IMR-90 (cell line): ENCODE data around the gene RAB2B. TPM values are rescaled to one million over a fixed set of nuclear protein-coding genes. Genes with fewer than 3 reads are reported as not detected.

ENCODE experiments used
- ATAC-seq: fragments of 200-7000 bp; cut with Tn5 transposase; 2 replicates; pipeline ENCODE4 v1.9.1; 2020; ENCODE audit warnings: low read depth, mild to moderate bottlenecking, moderate library complexity
- BruUV-seq: library from RNA; stranded (reverse); fragments of 400-500 nt; replicated peaks from 2 replicates; lab custom pipeline; 2021; lab: Mats Ljungman, UMichigan
- CTCF ChIA-PET: fragments of 300-600 bp; formaldehyde crosslinking; extraction: SDS; loops from one replicate; lab custom pipeline; 2021; ENCODE audit warnings: antibody characterized with exemption; lab: Yijun Ruan, JAX
- POLR2A ChIA-PET: fragments of 300-600 bp; sonication (Branson Sonifier 250); formaldehyde crosslinking; loops from one replicate; lab custom pipeline; 2022; ENCODE audit warnings: antibody characterized with exemption; ENCODE audit not compliant: unreplicated experiment; lab: Charles Lee
- DNase-seq: peaks from one replicate; pipeline ENCODE4 v3.0.0; 2013
- H2AFZ ChIP-seq: replicated peaks from 2 replicates; pipeline ENCODE3; 2013; ENCODE audit warnings: low read length, mild to moderate bottlenecking; ENCODE audit not compliant: poor library complexity
- H2AK5ac ChIP-seq: 2 replicates; pipeline ENCODE4 v1.6.1; 2013; ENCODE audit warnings: low read depth, low read length, inconsistent platforms
- H2AK9ac ChIP-seq: replicated peaks from 2 replicates; pipeline ENCODE3; 2013; ENCODE audit warnings: mild to moderate bottlenecking, low read depth, low read length, moderate library complexity; ENCODE audit not compliant: poor library complexity
- H2BK120ac ChIP-seq: 2 replicates; pipeline ENCODE4 v1.6.1; 2013; ENCODE audit warnings: low read depth, low read length, inconsistent platforms
- H2BK15ac ChIP-seq: 3 replicates; pipeline ENCODE4 v1.6.1; 2013; ENCODE audit warnings: low read depth, low read length, inconsistent platforms
- H2BK20ac ChIP-seq: 2 replicates; pipeline ENCODE4 v1.6.1; 2013; ENCODE audit warnings: low read depth, mild to moderate bottlenecking, inconsistent platforms, low read length, moderate library complexity
- H2BK5ac ChIP-seq: 2 replicates; pipeline ENCODE4 v1.6.1; 2013; ENCODE audit warnings: mild to moderate bottlenecking, low read depth, low read length, inconsistent platforms; ENCODE audit not compliant: poor library complexity, severe bottlenecking
- H3K14ac ChIP-seq: replicated peaks from 2 replicates; pipeline ENCODE4 v1.6.1; 2013; ENCODE audit warnings: low read depth, low read length, inconsistent platforms
- H3K18ac ChIP-seq: 2 replicates; pipeline ENCODE4 v1.6.1; 2013; ENCODE audit warnings: low read depth, low read length, control low read depth
- H3K23ac ChIP-seq: 2 replicates; pipeline ENCODE4 v1.6.1; 2013; ENCODE audit warnings: low read depth, low read length, inconsistent platforms
- H3K27ac ChIP-seq: 2 replicates; pipeline ENCODE4 v1.5.1; 2013; ENCODE audit warnings: mild to moderate bottlenecking, control low read depth, low read length; ENCODE audit not compliant: insufficient read depth
- H3K27me3 ChIP-seq: 2 replicates; pipeline ENCODE4 v1.6.1; 2013; ENCODE audit warnings: low read length; ENCODE audit not compliant: control insufficient read depth, insufficient read depth
- H3K36me3 ChIP-seq: 2 replicates; pipeline ENCODE4 v1.6.1; 2013; ENCODE audit warnings: low read length, mixed read lengths; ENCODE audit not compliant: control insufficient read depth, insufficient read depth
- H3K4ac ChIP-seq: 2 replicates; pipeline ENCODE4 v1.6.1; 2013; ENCODE audit warnings: low read depth, low read length, inconsistent platforms
- H3K4me1 ChIP-seq: 2 replicates; pipeline ENCODE4 v1.6.1; 2013; ENCODE audit warnings: low read length, mixed read lengths; ENCODE audit not compliant: control insufficient read depth, insufficient read depth
- H3K4me2 ChIP-seq: 2 replicates; pipeline ENCODE4 v1.6.1; 2013; ENCODE audit warnings: low read depth, mild to moderate bottlenecking, control low read depth, low read length, moderate library complexity
- H3K4me3 ChIP-seq: 2 replicates; pipeline ENCODE4 v1.5.1; 2013; ENCODE audit warnings: low read depth, mild to moderate bottlenecking, control low read depth, low read length, moderate library complexity; ENCODE audit not compliant: insufficient read depth
- H3K56ac ChIP-seq: 2 replicates; pipeline ENCODE4 v1.6.1; 2013; ENCODE audit warnings: low read length, inconsistent platforms; ENCODE audit not compliant: insufficient read depth; ENCODE audit errors: extremely low read depth
- H3K79me1 ChIP-seq, 2 experiments: 2 replicates each; pipeline ENCODE4 v1.6.1; 2013; ENCODE audit warnings: low read length in 2 of 2, inconsistent platforms in 1 of 2, low read depth in 1 of 2
- H3K9ac ChIP-seq: 2 replicates; pipeline ENCODE4 v1.6.1; 2013; ENCODE audit warnings: low read depth, low read length, control low read depth
- H3K9me1 ChIP-seq: 2 replicates; pipeline ENCODE4 v1.6.1; 2013; ENCODE audit warnings: low read length, inconsistent platforms; ENCODE audit not compliant: insufficient read depth
- H3K9me3 ChIP-seq: 2 replicates; pipeline ENCODE4 v1.6.1; 2013; ENCODE audit warnings: low read length; ENCODE audit not compliant: control insufficient read depth, insufficient read depth
- H4K20me1 ChIP-seq: 2 replicates; pipeline ENCODE4 v1.6.1; 2013; ENCODE audit warnings: low read length, inconsistent platforms; ENCODE audit not compliant: insufficient read depth
- H4K5ac ChIP-seq: 2 replicates; pipeline ENCODE4 v1.6.1; 2013; ENCODE audit warnings: mild to moderate bottlenecking, low read depth, low read length, control low read depth
- H4K8ac ChIP-seq, 2 experiments: 2 replicates each; pipeline ENCODE4 v1.6.1; 2013; ENCODE audit warnings: low read depth in 2 of 2, low read length in 2 of 2, control low read depth in 1 of 2, inconsistent platforms in 1 of 2
- H4K91ac ChIP-seq: 2 replicates; pipeline ENCODE4 v1.6.1; 2013; ENCODE audit warnings: low read depth, low read length, inconsistent platforms; ENCODE audit not compliant: insufficient read depth
- CEBPB ChIP-seq: IDR thresholded peaks from 2 replicates; pipeline ENCODE4 v1.6.1; 2012; ENCODE audit warnings: low read depth, low read length, improper control_type of control experiment
- CHD1 ChIP-seq: IDR thresholded peaks from 2 replicates; pipeline ENCODE4 v1.6.1; 2012; ENCODE audit warnings: low read depth, low read length, improper control_type of control experiment
- FOS ChIP-seq: fragments of 150-350 bp; IDR thresholded peaks from 2 replicates; pipeline ENCODE4 v1.6.1; 2016; ENCODE audit warnings: low read depth, low read length
- MAFK ChIP-seq: IDR thresholded peaks from 2 replicates; pipeline ENCODE4 v1.6.1; 2012; ENCODE audit warnings: low read depth, low read length, improper control_type of control experiment
- MAZ ChIP-seq: IDR thresholded peaks from 2 replicates; pipeline ENCODE4 v1.6.1; 2012; ENCODE audit warnings: low read depth, mild to moderate bottlenecking, low read length, improper control_type of control experiment, moderate library complexity, borderline replicate concordance
- MXI1 ChIP-seq: IDR thresholded peaks from 2 replicates; pipeline ENCODE4 v1.6.1; 2012; ENCODE audit warnings: low read depth, mild to moderate bottlenecking, low read length, moderate library complexity, borderline replicate concordance
- NFE2L2 ChIP-seq: fragments of 150-350 bp; IDR thresholded peaks from 2 replicates; pipeline ENCODE4 v1.6.1; 2016; ENCODE audit warnings: low read depth, mild to moderate bottlenecking, low read length
- POLR2A ChIP-seq: IDR thresholded peaks from 2 replicates; pipeline ENCODE4 v1.6.1; 2012; ENCODE audit warnings: mild to moderate bottlenecking, low read depth, low read length
- RAD21 ChIP-seq: IDR thresholded peaks from 2 replicates; pipeline ENCODE4 v1.6.1; 2012; ENCODE audit warnings: low read length, improper control_type of control experiment
- RFX5 ChIP-seq: IDR thresholded peaks from 2 replicates; pipeline ENCODE4 v1.8.0; 2012; ENCODE audit warnings: low read depth, mild to moderate bottlenecking, low read length, moderate library complexity
- SMC3 ChIP-seq: fragments of 150-350 bp; IDR thresholded peaks from 2 replicates; pipeline ENCODE4 v1.6.1; 2016; ENCODE audit warnings: low read depth, mild to moderate bottlenecking, antibody characterized with exemption, low read length, moderate library complexity
- WGBS, 2 experiments: methylation state at CpG; one replicate each; pipeline versions ENCODE4 v1.1.5 to v1.1.7; 2013; ENCODE audit warnings: missing lambda C conversion rate in 2 of 2; ENCODE audit not compliant: insufficient read length in 1 of 2; ENCODE audit errors: extremely low coverage in 2 of 2; 5-methylcytosine and 5-hydroxymethylcytosine counted together
- dilution Hi-C: fragments of 300-500 bp; cut with HindIII; formaldehyde crosslinking; loops from one replicate; pipeline ENCODE4 v1.14.3; 2018; ENCODE audit warnings: low sequenced_read_pairs; ENCODE audit not compliant: unreplicated experiment
- in situ Hi-C: fragments of 300-500 bp; cut with MboI; formaldehyde crosslinking; loops from 3 replicates; pipeline ENCODE4 v1.14.3; 2019; ENCODE audit warnings: low sequenced_read_pairs, inconsistent platforms, mixed read lengths
- intact Hi-C: fragments of 100-400 bp; cut with micrococcal nuclease; formaldehyde crosslinking; loops from 2 replicates; pipeline ENCODE4 v1.10.0; 2022
- polyA plus RNA-seq, 3 experiments: library from polyadenylated mRNA; depleted of rRNA; stranded (reverse); fragments of >200 nt; gene quantifications; 2 replicates each; pipeline ENCODE4 v1.2.3, GENCODE V29; 2012; ENCODE audit warnings: low replicate concordance in 1 of 3
- total RNA-seq: library from RNA; depleted of rRNA; stranded (reverse); fragments of >200 nt; gene quantifications from 2 replicates; pipeline ENCODE4 v1.2.3, GENCODE V29; 2012
- TF ChIP-seq, protein P1 (sequence below): conservative IDR thresholded peaks from 2 replicates; pipeline ENCODE4 v1.5.1; 2012; ENCODE audit warnings: mild to moderate bottlenecking, low read depth, low read length, improper control_type of control experiment
- TF ChIP-seq, protein P2 (sequence below): fragments of 150-350 bp; IDR thresholded peaks from 2 replicates; pipeline ENCODE4 v1.6.1; 2017; ENCODE audit warnings: mild to moderate bottlenecking, antibody characterized with exemption, low read length, low read depth
- TF ChIP-seq, protein P3 (sequence below): fragments of 150-350 bp; IDR thresholded peaks from 2 replicates; pipeline ENCODE4 v1.6.1; 2016; ENCODE audit warnings: low read depth, mild to moderate bottlenecking, low read length, moderate library complexity, borderline replicate concordance

The RAB2B gene
- total and polyA plus RNA-seq, 2 of the 4 experiments (the other 2 are of a cell fraction) = 17.1 to 26.2 TPM

DNA sequence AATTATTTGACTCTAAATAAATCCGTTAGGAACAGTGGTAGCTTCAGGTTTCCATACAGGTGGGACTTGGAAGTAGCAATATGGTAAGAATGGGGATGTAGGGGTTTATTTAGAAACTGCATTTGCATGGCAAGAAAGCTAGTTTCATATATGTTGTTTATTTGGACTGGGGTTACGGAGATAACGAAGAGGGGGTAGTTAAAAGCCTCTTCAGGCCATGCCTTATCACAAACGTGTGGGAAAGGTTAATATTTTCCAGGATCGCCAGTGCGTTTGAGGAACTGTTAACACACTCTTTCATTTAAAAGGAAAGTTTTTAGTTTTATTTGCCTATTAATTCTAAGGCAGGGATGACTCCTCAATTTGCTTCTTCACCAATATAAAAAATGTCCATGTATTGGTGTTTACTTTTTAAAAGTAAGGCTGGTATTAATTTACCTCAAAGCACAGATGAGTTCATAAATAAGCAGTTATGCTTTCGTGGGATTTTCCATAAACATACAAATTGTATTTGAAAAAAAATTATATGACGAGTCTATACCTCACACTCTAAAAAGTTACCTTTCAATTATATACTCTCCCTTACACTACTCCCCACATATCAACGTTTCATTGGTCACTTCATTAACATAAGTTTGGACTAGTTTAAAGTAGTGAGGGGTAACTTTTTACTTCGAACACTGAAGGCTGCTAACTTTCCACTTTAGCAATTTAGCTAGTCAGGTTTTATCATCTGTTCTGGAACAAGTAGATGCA is 814 bp downstream of the RAB2B start:
- in situ Hi-C loops (no loop called here), dilution Hi-C loops (no loop called here), intact Hi-C loops (loop anchor here (2.0 kb wide), 1 partner anchor 39 kb away; no protein-coding TSS in a partner anchor)
- Histone ChIP-seq H2AFZ (peak overlapping the region; percentile 95), H2AK9ac (peak overlapping the region; percentile 90), H2BK5ac (peak overlapping the region; percentile 79), H4K8ac (peak overlapping the region; percentile 87 to 98; a peak in 3 of 4 replicates), H2BK20ac (no peak overlapping the region), H3K79me1 (peaks cover 8 to 30% of the 10 kb centered on the region in 2 experiments), H3K9ac (peak overlapping the region; percentile 90), H3K56ac (peak overlapping the region; percentile 80), H3K27me3 (no peaks in the 10 kb centered on the region), H2AK5ac (no peak overlapping the region), H3K4me1 (no peaks in the 10 kb centered on the region; the same call in 1 of the 2 replicates), H3K9me3 (no peaks in the 10 kb centered on the region), H3K4me3 (peak overlapping the region; percentile 89), H3K4me2 (peak overlapping the region; percentile 91), H4K91ac (peak overlapping the region; percentile 81), H3K18ac (peak overlapping the region; percentile 68), H3K14ac (peak overlapping the region; percentile 74; the same call in 1 of the 2 replicates), H4K5ac (peak overlapping the region; percentile 89), H3K27ac (peak overlapping the region; percentile 90), H3K4ac (peak overlapping the region; percentile 84), H3K23ac (peak overlapping the region; percentile 73), H4K20me1 (no peaks in the 10 kb centered on the region), H2BK120ac (peak overlapping the region; percentile 31; the same call in 1 of the 2 replicates), H2BK15ac (no peak overlapping the region; the same call in 2 of the 3 replicates), H3K9me1 (no peaks in the 10 kb centered on the region), H3K36me3 (peaks cover 2% of the 10 kb centered on the region)
- CTCF ChIA-PET = interaction anchor here (1.5 to 2.7 kb wide), 2 partner anchors 22 to 41 kb away, joined by 3 to 10 read pairs; no protein-coding TSS in a partner anchor
- no peak for ATAC-seq
- 100% methylated on average over 1 of the region's 10 CpGs; no CpG with 5 or more reads in 1 of the 2 experiments for WGBS, 2 experiments
- POLR2A ChIA-PET = no interaction called here
- BruUV-seq = no TSS peak
- DNase-seq = no peak
- no peak for TF ChIP-seq SMC3
- TF ChIP-seq MAZ = no peak
- no peak for TF ChIP-seq POLR2A
- no peak for TF ChIP-seq NFE2L2
- no peak for TF ChIP-seq RFX5
- no peak for TF ChIP-seq MAFK
- TF ChIP-seq, protein P1, sequence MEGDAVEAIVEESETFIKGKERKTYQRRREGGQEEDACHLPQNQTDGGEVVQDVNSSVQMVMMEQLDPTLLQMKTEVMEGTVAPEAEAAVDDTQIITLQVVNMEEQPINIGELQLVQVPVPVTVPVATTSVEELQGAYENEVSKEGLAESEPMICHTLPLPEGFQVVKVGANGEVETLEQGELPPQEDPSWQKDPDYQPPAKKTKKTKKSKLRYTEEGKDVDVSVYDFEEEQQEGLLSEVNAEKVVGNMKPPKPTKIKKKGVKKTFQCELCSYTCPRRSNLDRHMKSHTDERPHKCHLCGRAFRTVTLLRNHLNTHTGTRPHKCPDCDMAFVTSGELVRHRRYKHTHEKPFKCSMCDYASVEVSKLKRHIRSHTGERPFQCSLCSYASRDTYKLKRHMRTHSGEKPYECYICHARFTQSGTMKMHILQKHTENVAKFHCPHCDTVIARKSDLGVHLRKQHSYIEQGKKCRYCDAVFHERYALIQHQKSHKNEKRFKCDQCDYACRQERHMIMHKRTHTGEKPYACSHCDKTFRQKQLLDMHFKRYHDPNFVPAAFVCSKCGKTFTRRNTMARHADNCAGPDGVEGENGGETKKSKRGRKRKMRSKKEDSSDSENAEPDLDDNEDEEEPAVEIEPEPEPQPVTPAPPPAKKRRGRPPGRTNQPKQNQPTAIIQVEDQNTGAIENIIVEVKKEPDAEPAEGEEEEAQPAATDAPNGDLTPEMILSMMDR = no peak
- no peak for TF ChIP-seq FOS
- TF ChIP-seq, protein P2, sequence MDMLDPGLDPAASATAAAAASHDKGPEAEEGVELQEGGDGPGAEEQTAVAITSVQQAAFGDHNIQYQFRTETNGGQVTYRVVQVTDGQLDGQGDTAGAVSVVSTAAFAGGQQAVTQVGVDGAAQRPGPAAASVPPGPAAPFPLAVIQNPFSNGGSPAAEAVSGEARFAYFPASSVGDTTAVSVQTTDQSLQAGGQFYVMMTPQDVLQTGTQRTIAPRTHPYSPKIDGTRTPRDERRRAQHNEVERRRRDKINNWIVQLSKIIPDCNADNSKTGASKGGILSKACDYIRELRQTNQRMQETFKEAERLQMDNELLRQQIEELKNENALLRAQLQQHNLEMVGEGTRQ = no peak
- TF ChIP-seq RAD21 = no peak
- TF ChIP-seq CHD1 = no peak
- no peak for TF ChIP-seq CEBPB
- TF ChIP-seq, protein P3, sequence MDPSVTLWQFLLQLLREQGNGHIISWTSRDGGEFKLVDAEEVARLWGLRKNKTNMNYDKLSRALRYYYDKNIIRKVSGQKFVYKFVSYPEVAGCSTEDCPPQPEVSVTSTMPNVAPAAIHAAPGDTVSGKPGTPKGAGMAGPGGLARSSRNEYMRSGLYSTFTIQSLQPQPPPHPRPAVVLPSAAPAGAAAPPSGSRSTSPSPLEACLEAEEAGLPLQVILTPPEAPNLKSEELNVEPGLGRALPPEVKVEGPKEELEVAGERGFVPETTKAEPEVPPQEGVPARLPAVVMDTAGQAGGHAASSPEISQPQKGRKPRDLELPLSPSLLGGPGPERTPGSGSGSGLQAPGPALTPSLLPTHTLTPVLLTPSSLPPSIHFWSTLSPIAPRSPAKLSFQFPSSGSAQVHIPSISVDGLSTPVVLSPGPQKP = no peak
- no peak for TF ChIP-seq MXI1
